Liver (tissue), 9 donors: Measurements from ENCODE around the gene ARSB. TPM values are rescaled to one million over a fixed set of nuclear protein-coding genes. Genes with fewer than 3 reads are reported as not detected.

Source experiments
- DNase-seq: peaks from one replicate; pipeline ENCODE4 v3.0.0-alpha.2; 2017; ENCODE audit warnings: low spot score
- H3K27ac ChIP-seq, 2 donors: one replicate each; pipeline ENCODE4 v1.7.0; 2013; ENCODE audit warnings: inconsistent platforms in 2 of 2, low read length in 2 of 2, control low read depth in 1 of 2, low read depth in 1 of 2, mild to moderate bottlenecking in 1 of 2
- H3K27me3 ChIP-seq, 4 donors: one replicate each; pipeline versions ENCODE4 v1.6.1 to v1.7.0; 2013; ENCODE audit warnings: low read length in 3 of 4, inconsistent platforms in 1 of 4, mild to moderate bottlenecking in 1 of 4, moderate library complexity in 1 of 4; ENCODE audit not compliant: control insufficient read depth in 4 of 4, insufficient read depth in 4 of 4
- H3K36me3 ChIP-seq, 4 donors: one replicate each; pipeline versions ENCODE4 v1.6.1 to v1.7.0; 2013; ENCODE audit warnings: low read length in 3 of 4, mild to moderate bottlenecking in 3 of 4, low read depth in 1 of 4, moderate library complexity in 1 of 4; ENCODE audit not compliant: control insufficient read depth in 4 of 4, insufficient read depth in 3 of 4
- H3K4me1 ChIP-seq, 4 donors: one replicate each; pipeline versions ENCODE4 v1.6.1 to v1.7.0; 2013; ENCODE audit warnings: low read length in 3 of 4, mild to moderate bottlenecking in 3 of 4, moderate library complexity in 1 of 4; ENCODE audit not compliant: control insufficient read depth in 4 of 4, insufficient read depth in 4 of 4
- H3K4me3 ChIP-seq, 3 donors: one replicate each; pipeline versions ENCODE4 v1.6.1 to v1.7.0; 2013; ENCODE audit warnings: low read length in 3 of 3, control low read depth in 1 of 3, low read depth in 1 of 3, mild to moderate bottlenecking in 1 of 3
- H3K9ac ChIP-seq, 2 donors: one replicate each; pipeline ENCODE4 v1.7.0; 2013; ENCODE audit warnings: low read length in 2 of 2, mild to moderate bottlenecking in 2 of 2, moderate library complexity in 2 of 2, control low read depth in 1 of 2, low read depth in 1 of 2
- H3K9me3 ChIP-seq, 4 donors: one replicate each; pipeline versions ENCODE4 v1.6.1 to v1.7.0; 2013; ENCODE audit warnings: low read length in 3 of 4; ENCODE audit not compliant: control insufficient read depth in 4 of 4
- ATF3 ChIP-seq: IDR thresholded peaks from 2 replicates; pipeline ENCODE4 v1.6.1; 2016; ENCODE audit warnings: antibody characterized with exemption
- EGR1 ChIP-seq, 2 donors: IDR thresholded peaks; 2 replicates each; pipeline ENCODE4 v1.6.1; 2016 to 2018; ENCODE audit warnings: antibody characterized with exemption in 2 of 2, low read depth in 2 of 2
- FOXA1 ChIP-seq: IDR thresholded peaks from 2 replicates; pipeline ENCODE4 v1.6.1; 2016; ENCODE audit warnings: antibody characterized with exemption
- FOXA2 ChIP-seq: IDR thresholded peaks from 2 replicates; pipeline ENCODE4 v1.6.1; 2016; ENCODE audit warnings: antibody characterized with exemption
- GABPA ChIP-seq, 2 donors: IDR thresholded peaks in 1 of 2; conservative IDR thresholded peaks in 1 of 2; 2 replicates each; pipeline ENCODE4 v1.6.1; 2016; ENCODE audit warnings: antibody characterized with exemption in 2 of 2, mild to moderate bottlenecking in 1 of 2, moderate library complexity in 1 of 2
- HNF4A ChIP-seq, 2 donors: conservative IDR thresholded peaks; 2 replicates each; pipeline ENCODE4 v1.6.1; 2016; ENCODE audit warnings: antibody characterized with exemption in 2 of 2, mild to moderate bottlenecking in 2 of 2
- HNF4G ChIP-seq: IDR thresholded peaks from 2 replicates; pipeline ENCODE4 v1.6.1; 2016; ENCODE audit warnings: antibody characterized with exemption
- JUND ChIP-seq, 2 donors: IDR thresholded peaks; 2 replicates each; pipeline ENCODE4 v1.6.1; 2016; ENCODE audit warnings: antibody characterized with exemption in 2 of 2
- MAX ChIP-seq: IDR thresholded peaks from 2 replicates; pipeline ENCODE4 v1.6.1; 2016; ENCODE audit warnings: antibody characterized with exemption
- NR2F2 ChIP-seq: IDR thresholded peaks from 2 replicates; pipeline ENCODE4 v1.6.1; 2016; ENCODE audit warnings: antibody characterized with exemption
- RAD21 ChIP-seq, 2 donors: IDR thresholded peaks; 2 replicates each; pipeline ENCODE4 v1.6.1; 2016; ENCODE audit warnings: antibody characterized with exemption in 2 of 2, mild to moderate bottlenecking in 2 of 2
- RXRA ChIP-seq, 2 donors: IDR thresholded peaks; 2 replicates each; pipeline ENCODE4 v1.6.1; 2017 to 2018; ENCODE audit warnings: antibody characterized with exemption in 2 of 2, mild to moderate bottlenecking in 1 of 2
- SP1 ChIP-seq: IDR thresholded peaks from 2 replicates; pipeline ENCODE4 v1.6.1; 2018; ENCODE audit warnings: antibody characterized with exemption, mild to moderate bottlenecking
- TAF1 ChIP-seq: conservative IDR thresholded peaks from 2 replicates; pipeline ENCODE4 v1.6.1; 2016; ENCODE audit warnings: antibody characterized with exemption, mild to moderate bottlenecking
- YY1 ChIP-seq: IDR thresholded peaks from 2 replicates; pipeline ENCODE4 v1.6.1; 2016; ENCODE audit warnings: antibody characterized with exemption, mild to moderate bottlenecking
- WGBS: extraction: QIAGEN DNeasy Blood & Tissue Kit; methylation state at CpG from one replicate; pipeline ENCODE4 v1.1.7; 2013; 5-methylcytosine and 5-hydroxymethylcytosine counted together
- polyA plus RNA-seq, 2 donors: library from polyadenylated mRNA; stranded (reverse) in 1 of 2; unstranded in 1 of 2; fragments of 200-250 nt in 1 of 2; fragments of >200 nt in 1 of 2; fragmentation: Nextera tagmentation in 1 of 2; extraction: Ambion mirVana in 1 of 2; gene quantifications; one replicate each; pipeline versions ENCODE4 v1.2.1 to v1.2.3, GENCODE V29; 2013 to 2015
- total RNA-seq, 2 donors: library from RNA; depleted of rRNA; stranded (reverse); fragments of >200 nt; gene quantifications; one replicate each; pipeline ENCODE4 v1.2.3, GENCODE V29; 2014
- TF ChIP-seq, protein P1 (sequence below): IDR thresholded peaks from 2 replicates; pipeline ENCODE4 v1.6.1; 2016; ENCODE audit warnings: antibody characterized with exemption, mild to moderate bottlenecking
- TF ChIP-seq, protein P2 (sequence below): IDR thresholded peaks from 2 replicates; pipeline ENCODE4 v1.6.1; 2016; ENCODE audit warnings: antibody characterized with exemption
- TF ChIP-seq, protein P3 (sequence below): fragments of 150-350 bp; IDR thresholded peaks from 2 replicates; pipeline ENCODE4 v1.5.1; 2017; ENCODE audit warnings: improper control_type of control experiment, low read depth, low read length; ENCODE audit not compliant: missing input control
- donor health status: healthy.
- donor health status: healthy.
- donor health status: healthy.
- donor health status: healthy.
- donor health status: healthy.

ARSB gene
- total and polyA plus RNA-seq, 4 donors = 3.5 to 26.2 (median 8.7) TPM

GRCh38 chr5:78761840-78762239 is 223.3 kb downstream of the ARSB start:
- TF ChIP-seq JUND (IDR thresholded peaks at IDR 0.05) (no peak), FOXA1 (no peak), YY1 (no peak), HNF4A (conservative IDR thresholded peaks at IDR 0.05) (no peak), FOXA2 (no peak), SP1 (no peak), NR2F2 (no peak), HNF4G (no peak), MAX (no peak), GABPA (IDR thresholded peaks at IDR 0.05 in 1 of 2, conservative IDR thresholded peaks at IDR 0.05 in 1 of 2) (no peak), RXRA (IDR thresholded peaks at IDR 0.05) (no peak), TAF1 (no peak), ATF3 (no peak), EGR1 (IDR thresholded peaks at IDR 0.05; ENCODE audit: low read depth in 2 of 2) (no peak), RAD21 (IDR thresholded peaks at IDR 0.05) (no peak)
- TF ChIP-seq, protein P1, sequence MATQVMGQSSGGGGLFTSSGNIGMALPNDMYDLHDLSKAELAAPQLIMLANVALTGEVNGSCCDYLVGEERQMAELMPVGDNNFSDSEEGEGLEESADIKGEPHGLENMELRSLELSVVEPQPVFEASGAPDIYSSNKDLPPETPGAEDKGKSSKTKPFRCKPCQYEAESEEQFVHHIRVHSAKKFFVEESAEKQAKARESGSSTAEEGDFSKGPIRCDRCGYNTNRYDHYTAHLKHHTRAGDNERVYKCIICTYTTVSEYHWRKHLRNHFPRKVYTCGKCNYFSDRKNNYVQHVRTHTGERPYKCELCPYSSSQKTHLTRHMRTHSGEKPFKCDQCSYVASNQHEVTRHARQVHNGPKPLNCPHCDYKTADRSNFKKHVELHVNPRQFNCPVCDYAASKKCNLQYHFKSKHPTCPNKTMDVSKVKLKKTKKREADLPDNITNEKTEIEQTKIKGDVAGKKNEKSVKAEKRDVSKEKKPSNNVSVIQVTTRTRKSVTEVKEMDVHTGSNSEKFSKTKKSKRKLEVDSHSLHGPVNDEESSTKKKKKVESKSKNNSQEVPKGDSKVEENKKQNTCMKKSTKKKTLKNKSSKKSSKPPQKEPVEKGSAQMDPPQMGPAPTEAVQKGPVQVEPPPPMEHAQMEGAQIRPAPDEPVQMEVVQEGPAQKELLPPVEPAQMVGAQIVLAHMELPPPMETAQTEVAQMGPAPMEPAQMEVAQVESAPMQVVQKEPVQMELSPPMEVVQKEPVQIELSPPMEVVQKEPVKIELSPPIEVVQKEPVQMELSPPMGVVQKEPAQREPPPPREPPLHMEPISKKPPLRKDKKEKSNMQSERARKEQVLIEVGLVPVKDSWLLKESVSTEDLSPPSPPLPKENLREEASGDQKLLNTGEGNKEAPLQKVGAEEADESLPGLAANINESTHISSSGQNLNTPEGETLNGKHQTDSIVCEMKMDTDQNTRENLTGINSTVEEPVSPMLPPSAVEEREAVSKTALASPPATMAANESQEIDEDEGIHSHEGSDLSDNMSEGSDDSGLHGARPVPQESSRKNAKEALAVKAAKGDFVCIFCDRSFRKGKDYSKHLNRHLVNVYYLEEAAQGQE = no peak
- TF ChIP-seq, protein P2, sequence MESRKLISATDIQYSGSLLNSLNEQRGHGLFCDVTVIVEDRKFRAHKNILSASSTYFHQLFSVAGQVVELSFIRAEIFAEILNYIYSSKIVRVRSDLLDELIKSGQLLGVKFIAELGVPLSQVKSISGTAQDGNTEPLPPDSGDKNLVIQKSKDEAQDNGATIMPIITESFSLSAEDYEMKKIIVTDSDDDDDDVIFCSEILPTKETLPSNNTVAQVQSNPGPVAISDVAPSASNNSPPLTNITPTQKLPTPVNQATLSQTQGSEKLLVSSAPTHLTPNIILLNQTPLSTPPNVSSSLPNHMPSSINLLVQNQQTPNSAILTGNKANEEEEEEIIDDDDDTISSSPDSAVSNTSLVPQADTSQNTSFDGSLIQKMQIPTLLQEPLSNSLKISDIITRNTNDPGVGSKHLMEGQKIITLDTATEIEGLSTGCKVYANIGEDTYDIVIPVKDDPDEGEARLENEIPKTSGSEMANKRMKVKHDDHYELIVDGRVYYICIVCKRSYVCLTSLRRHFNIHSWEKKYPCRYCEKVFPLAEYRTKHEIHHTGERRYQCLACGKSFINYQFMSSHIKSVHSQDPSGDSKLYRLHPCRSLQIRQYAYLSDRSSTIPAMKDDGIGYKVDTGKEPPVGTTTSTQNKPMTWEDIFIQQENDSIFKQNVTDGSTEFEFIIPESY = no peak
- TF ChIP-seq, protein P3, sequence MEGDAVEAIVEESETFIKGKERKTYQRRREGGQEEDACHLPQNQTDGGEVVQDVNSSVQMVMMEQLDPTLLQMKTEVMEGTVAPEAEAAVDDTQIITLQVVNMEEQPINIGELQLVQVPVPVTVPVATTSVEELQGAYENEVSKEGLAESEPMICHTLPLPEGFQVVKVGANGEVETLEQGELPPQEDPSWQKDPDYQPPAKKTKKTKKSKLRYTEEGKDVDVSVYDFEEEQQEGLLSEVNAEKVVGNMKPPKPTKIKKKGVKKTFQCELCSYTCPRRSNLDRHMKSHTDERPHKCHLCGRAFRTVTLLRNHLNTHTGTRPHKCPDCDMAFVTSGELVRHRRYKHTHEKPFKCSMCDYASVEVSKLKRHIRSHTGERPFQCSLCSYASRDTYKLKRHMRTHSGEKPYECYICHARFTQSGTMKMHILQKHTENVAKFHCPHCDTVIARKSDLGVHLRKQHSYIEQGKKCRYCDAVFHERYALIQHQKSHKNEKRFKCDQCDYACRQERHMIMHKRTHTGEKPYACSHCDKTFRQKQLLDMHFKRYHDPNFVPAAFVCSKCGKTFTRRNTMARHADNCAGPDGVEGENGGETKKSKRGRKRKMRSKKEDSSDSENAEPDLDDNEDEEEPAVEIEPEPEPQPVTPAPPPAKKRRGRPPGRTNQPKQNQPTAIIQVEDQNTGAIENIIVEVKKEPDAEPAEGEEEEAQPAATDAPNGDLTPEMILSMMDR = no peak
- WGBS = 83% methylated on average over 6 of the region's 6 CpGs
- H3K27me3 ChIP-seq = no peaks in the 10 kb centered on the region
- DNase-seq = no peak
- no peak overlapping the region for H3K4me3 ChIP-seq
- H3K36me3 ChIP-seq = no peaks in the 10 kb centered on the region
- no peaks in the 10 kb centered on the region for H3K9me3 ChIP-seq
- H3K27ac ChIP-seq = no peak overlapping the region
- no peak overlapping the region for H3K9ac ChIP-seq
- H3K4me1 ChIP-seq = no peaks in the 10 kb centered on the region

- no peak overlapping the region for H3K4me3 ChIP-seq
- no peaks in the 10 kb centered on the region for H3K9me3 ChIP-seq
- H3K27ac ChIP-seq = no peak overlapping the region
- no peaks in the 10 kb centered on the region for H3K36me3 ChIP-seq
- no peak for DNase-seq
- H3K9ac ChIP-seq = no peak overlapping the region
- H3K27me3 ChIP-seq = no peaks in the 10 kb centered on the region
- no peaks in the 10 kb centered on the region for H3K4me1 ChIP-seq
- TF ChIP-seq SP1 (no peak), HNF4G (no peak), GABPA (IDR thresholded peaks at IDR 0.05 in 1 of 2, conservative IDR thresholded peaks at IDR 0.05 in 1 of 2) (no peak)
Measured at GRCh38 chr5:78760770-78761169, 224.3 kb downstream of the ARSB start.
